K562 (cell line): ENCODE measurements around the gene DHX32. TPM values are rescaled to one million over a fixed set of nuclear protein-coding genes. Genes with fewer than 3 reads are reported as not detected.

Experiments
- ATAC-seq: fragments of 200-7000 bp; cut with Tn5 transposase; 3 replicates; pipeline ENCODE4 v1.9.1; 2020; ENCODE audit warnings: moderate library complexity
- BruUV-seq: library from RNA; stranded (reverse); fragments of 400-500 nt; replicated peaks from 2 replicates; lab custom pipeline; 2021; lab: Mats Ljungman, UMichigan
- CTCF ChIA-PET: fragments of 300-600 bp; formaldehyde crosslinking; extraction: SDS; loops from one replicate; lab custom pipeline; 2021; ENCODE audit warnings: low intra/inter-chr PET ratio; lab: Yijun Ruan, JAX
- POLR2A ChIA-PET: fragments of 300-600, 350-650 bp; sonication (Branson Sonifier 250); formaldehyde crosslinking; extraction: SDS; loops from one replicate; lab custom pipeline; 2021; ENCODE audit warnings: antibody characterized with exemption, inconsistent platforms; lab: Yijun Ruan, JAX
- DNase-seq, 4 experiments: peaks; one replicate each; pipeline versions ENCODE4 v3.0.0 to v3.0.0-alpha.2; 2011 to 2018; ENCODE audit warnings: low spot score in 3 of 4, mixed read lengths in 3 of 4; ENCODE audit errors: extremely low read depth in 1 of 4
- FAIRE-seq: peaks from 2 replicates; lab custom pipeline; 2011; peaks lifted over from hg19 to GRCh38; lab: Jason Lieb, UNC
- H2AFZ ChIP-seq: 2 replicates; pipeline ENCODE4 v1.6.0; 2011; ENCODE audit warnings: low read depth, low read length, control low read depth, inconsistent platforms
- H3K27ac ChIP-seq: fragments of 200-600 bp; 3 replicates; pipeline ENCODE4 v1.8.0; 2011; ENCODE audit warnings: low read depth, mild to moderate bottlenecking, control low read depth, inconsistent platforms, low read length, moderate library complexity, mixed read lengths; ENCODE audit errors: extremely low read depth
- H3K27me3 ChIP-seq, 2 experiments: fragments of 300-600 bp in 1 of 2; 2 replicates in 1 of 2; 3 replicates in 1 of 2; pipeline versions ENCODE4 v1.6.0 to v1.8.0; 2011; ENCODE audit warnings: inconsistent platforms in 2 of 2, low read length in 2 of 2, mild to moderate bottlenecking in 1 of 2, mixed read lengths in 1 of 2, moderate library complexity in 1 of 2; ENCODE audit not compliant: control insufficient read depth in 2 of 2, insufficient read depth in 2 of 2
- H3K36me3 ChIP-seq: fragments of 300-600 bp; 3 replicates; pipeline ENCODE4 v1.8.0; 2011; ENCODE audit warnings: mild to moderate bottlenecking, low read length, inconsistent platforms; ENCODE audit not compliant: control insufficient read depth, insufficient read depth
- H3K4me1 ChIP-seq, 2 experiments: fragments of 200-600 bp in 1 of 2; replicated peaks in 1 of 2; 2 replicates in 1 of 2; 3 replicates in 1 of 2; pipeline versions ENCODE4 v1.5.1 to v1.8.0; 2011; ENCODE audit warnings: inconsistent platforms in 2 of 2, low read length in 2 of 2, mild to moderate bottlenecking in 1 of 2, mixed read lengths in 1 of 2, moderate library complexity in 1 of 2; ENCODE audit not compliant: control insufficient read depth in 2 of 2, insufficient read depth in 2 of 2
- H3K4me2 ChIP-seq: 2 replicates; pipeline ENCODE4 v1.6.1; 2011; ENCODE audit warnings: low read length, control low read depth, inconsistent platforms, mixed read lengths; ENCODE audit not compliant: insufficient read depth
- H3K4me3 ChIP-seq: fragments of 200-600 bp; sonication (generic), shearing (Covaris generic); 2 replicates; pipeline ENCODE4 v1.5.1; 2016; ENCODE audit warnings: control low read depth, inconsistent platforms
- H3K79me2 ChIP-seq: fragments of 200-600 bp; 3 replicates; pipeline ENCODE4 v1.8.0; 2011; ENCODE audit warnings: low read length, inconsistent platforms; ENCODE audit not compliant: control insufficient read depth, insufficient read depth
- H3K9ac ChIP-seq, 2 experiments: 2 replicates each; pipeline versions ENCODE4 v1.6.0 to v1.6.1; 2011; ENCODE audit warnings: low read depth in 2 of 2, low read length in 2 of 2, control low read depth in 1 of 2, inconsistent platforms in 1 of 2, mild to moderate bottlenecking in 1 of 2, mixed read lengths in 1 of 2; ENCODE audit not compliant: insufficient read depth in 1 of 2
- H3K9me1 ChIP-seq: one replicate; pipeline ENCODE4 v1.6.0; 2011; ENCODE audit warnings: inconsistent platforms, mild to moderate bottlenecking, low read length, moderate library complexity; ENCODE audit not compliant: control insufficient read depth, insufficient read depth
- H3K9me3 ChIP-seq: replicated peaks from 2 replicates; pipeline ENCODE4 v1.5.1; 2011; ENCODE audit warnings: low read depth, low read length, inconsistent platforms; ENCODE audit not compliant: control insufficient read depth, insufficient read depth
- H4K20me1 ChIP-seq: replicated peaks from 2 replicates; pipeline ENCODE4 v1.6.1; 2011; ENCODE audit warnings: low read length, inconsistent platforms, mixed read lengths; ENCODE audit not compliant: control insufficient read depth, insufficient read depth
- CREBBP ChIP-seq: IDR thresholded peaks from one replicate; pipeline ENCODE4 v1.6.1; 2012; ENCODE audit warnings: low read depth, mild to moderate bottlenecking, control low read depth, inconsistent platforms, low read length
- EGR1 ChIP-seq: fragments of 450-650 bp; conservative IDR thresholded peaks from 2 replicates; pipeline ENCODE4 v1.6.1; 2017; ENCODE audit warnings: mild to moderate bottlenecking
- EHMT2 ChIP-seq: fragments of 450-650 bp; IDR thresholded peaks from 2 replicates; pipeline ENCODE4 v1.6.1; 2018; ENCODE audit warnings: antibody characterized with exemption
- FOXA3 ChIP-seq, 2 experiments: fragments of 450-650 bp in 1 of 2; sonication (generic) in 1 of 2; formaldehyde crosslinking; IDR thresholded peaks in 1 of 2; conservative IDR thresholded peaks in 1 of 2; 2 replicates each; pipeline versions ENCODE4 v1.4.0 to v1.8.0; 2020 to 2022; ENCODE audit warnings: mild to moderate bottlenecking in 2 of 2, missing genetic modification reagents in 1 of 2
- ILF3 ChIP-seq: fragments of 450-650 bp; IDR thresholded peaks from 2 replicates; pipeline ENCODE4 v1.6.1; 2018; ENCODE audit warnings: antibody characterized with exemption, mild to moderate bottlenecking, moderate library complexity, borderline replicate concordance
- KLF6 ChIP-seq: fragments of 250-450 bp; sonication (Bioruptor Pico); IDR thresholded peaks from 2 replicates; pipeline ENCODE4 v1.4.0; 2020; ENCODE audit warnings: mild to moderate bottlenecking, moderate library complexity, borderline replicate concordance
- MCM2 ChIP-seq: fragments of 450-650 bp; IDR thresholded peaks from 2 replicates; pipeline ENCODE4 v1.6.1; 2017; ENCODE audit warnings: low read depth, mild to moderate bottlenecking
- NFIC ChIP-seq: fragments of 450-650 bp; IDR thresholded peaks from 2 replicates; pipeline ENCODE4 v1.6.1; 2017; ENCODE audit warnings: mild to moderate bottlenecking, inconsistent platforms
- PYGO2 ChIP-seq: fragments of 450-650 bp; IDR thresholded peaks from 2 replicates; pipeline ENCODE4 v1.6.1; 2016; ENCODE audit warnings: mild to moderate bottlenecking, missing genetic modification characterization, moderate library complexity, missing compliant biosample characterization
- SMAD3 ChIP-seq: fragments of 450-650 bp; formaldehyde crosslinking; conservative IDR thresholded peaks from 2 replicates; pipeline ENCODE4 v1.4.0; 2020; ENCODE audit warnings: mild to moderate bottlenecking
- SREBF1 ChIP-seq: fragments of 150-350 bp; IDR thresholded peaks from 2 replicates; pipeline ENCODE4 v1.6.1; 2014; ENCODE audit warnings: antibody characterized with exemption, low read depth, low read length, borderline replicate concordance
- TAL1 ChIP-seq: fragments of 450-650 bp; IDR thresholded peaks from 2 replicates; pipeline ENCODE4 v1.6.1; 2016; ENCODE audit warnings: mild to moderate bottlenecking
- ZNF311 ChIP-seq: fragments of 250-450 bp; sonication (Bioruptor Pico); IDR thresholded peaks from 2 replicates; pipeline ENCODE4 v1.4.0; 2020; ENCODE audit warnings: mild to moderate bottlenecking, moderate library complexity
- WGBS: fragments of 100-300 bp; shearing (Covaris generic); methylation state at CpG from one replicate; pipeline ENCODE4 v1.1.6; 2016; ENCODE audit warnings: low coverage, mixed read lengths; ENCODE audit not compliant: insufficient coverage; ENCODE audit errors: missing lambda C conversion rate; 5-methylcytosine and 5-hydroxymethylcytosine counted together
- in situ Hi-C: fragments of 300-500 bp; cut with MboI; formaldehyde crosslinking; loops from 4 replicates; pipeline ENCODE4 v1.15.0; 2018; ENCODE audit warnings: inconsistent platforms, mixed read lengths
- intact Hi-C: fragments of 100-400 bp; cut with micrococcal nuclease; formaldehyde crosslinking; loops from 2 replicates; pipeline ENCODE4 v1.14.2; 2022
- polyA plus RNA-seq, 8 experiments: library from polyadenylated mRNA; depleted of rRNA in 4 of 8; stranded (reverse) in 5 of 8; unstranded in 3 of 8; fragments of >200 nt; fragmentation: Nextera tagmentation in 2 of 8; fragmentation: Illumina TruSeq in 1 of 8; extraction: Ambion mirVana in 2 of 8; extraction: Trizol in 1 of 8; gene quantifications; 2 replicates each; pipeline versions ENCODE4 v1.2.1 to v1.2.3, GENCODE V29; 2011 to 2014; ENCODE audit warnings: inconsistent platforms in 1 of 8, missing spikeins in 1 of 8
- total RNA-seq, 7 experiments: library from RNA; depleted of rRNA in 6 of 7; stranded (reverse); fragments of >200 nt in 6 of 7; fragmentation: Illumina TruSeq in 2 of 7; extraction: Trizol in 2 of 7; gene quantifications; 2 replicates each; pipeline versions ENCODE4 v1.2.1 to v1.2.3, GENCODE V29; 2011 to 2021; ENCODE audit warnings: low replicate concordance in 1 of 7
- TF ChIP-seq, protein P1 (sequence below): sonication (generic); formaldehyde crosslinking; IDR thresholded peaks from 2 replicates; pipeline ENCODE4 v1.8.0; 2023; ENCODE audit warnings: mild to moderate bottlenecking, missing genetic modification reagents
- TF ChIP-seq, protein P2 (sequence below): fragments of 150-350 bp; conservative IDR thresholded peaks from 2 replicates; pipeline ENCODE4 v1.6.1; 2014; ENCODE audit warnings: low read length

The DHX32 gene
- total and polyA plus RNA-seq, 9 of the 15 experiments (the other 6 are each of a cell fraction or from before 2014, with no cell fraction given): 5.8 to 23.5 (median 17.5) TPM

DNA sequence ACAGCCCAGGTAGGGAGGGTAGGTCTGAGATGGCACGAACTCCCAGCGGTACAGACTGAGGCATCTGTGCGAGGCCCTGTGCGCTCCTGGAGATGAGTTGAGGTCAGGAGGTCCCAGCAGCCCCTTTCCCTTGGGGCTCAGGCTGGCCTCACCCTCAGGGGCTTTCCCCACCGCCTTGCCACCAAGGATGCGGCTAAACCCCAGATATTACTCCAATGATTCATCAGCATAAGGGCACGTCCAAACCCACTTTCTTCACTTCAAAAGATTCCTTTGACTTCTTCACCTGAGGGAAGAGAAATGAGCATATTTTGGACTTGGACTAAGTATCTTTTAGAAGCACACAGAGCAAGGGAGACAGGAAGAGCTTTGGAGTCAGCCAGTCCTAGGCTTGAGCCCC is 78.4 kb downstream of the DHX32 start:
- no peak for ATAC-seq
- Histone ChIP-seq H2AFZ (no peak overlapping the region), H3K36me3 (peaks cover 20% of the 10 kb centered on the region; the same call in 2 of the 3 replicates), H3K4me2 (no peak overlapping the region), H3K9me3 (no peaks in the 10 kb centered on the region)
- intact Hi-C loops: no loop called here
- WGBS: 93% methylated on average over 7 of the region's 7 CpGs
- TF ChIP-seq, protein P1, sequence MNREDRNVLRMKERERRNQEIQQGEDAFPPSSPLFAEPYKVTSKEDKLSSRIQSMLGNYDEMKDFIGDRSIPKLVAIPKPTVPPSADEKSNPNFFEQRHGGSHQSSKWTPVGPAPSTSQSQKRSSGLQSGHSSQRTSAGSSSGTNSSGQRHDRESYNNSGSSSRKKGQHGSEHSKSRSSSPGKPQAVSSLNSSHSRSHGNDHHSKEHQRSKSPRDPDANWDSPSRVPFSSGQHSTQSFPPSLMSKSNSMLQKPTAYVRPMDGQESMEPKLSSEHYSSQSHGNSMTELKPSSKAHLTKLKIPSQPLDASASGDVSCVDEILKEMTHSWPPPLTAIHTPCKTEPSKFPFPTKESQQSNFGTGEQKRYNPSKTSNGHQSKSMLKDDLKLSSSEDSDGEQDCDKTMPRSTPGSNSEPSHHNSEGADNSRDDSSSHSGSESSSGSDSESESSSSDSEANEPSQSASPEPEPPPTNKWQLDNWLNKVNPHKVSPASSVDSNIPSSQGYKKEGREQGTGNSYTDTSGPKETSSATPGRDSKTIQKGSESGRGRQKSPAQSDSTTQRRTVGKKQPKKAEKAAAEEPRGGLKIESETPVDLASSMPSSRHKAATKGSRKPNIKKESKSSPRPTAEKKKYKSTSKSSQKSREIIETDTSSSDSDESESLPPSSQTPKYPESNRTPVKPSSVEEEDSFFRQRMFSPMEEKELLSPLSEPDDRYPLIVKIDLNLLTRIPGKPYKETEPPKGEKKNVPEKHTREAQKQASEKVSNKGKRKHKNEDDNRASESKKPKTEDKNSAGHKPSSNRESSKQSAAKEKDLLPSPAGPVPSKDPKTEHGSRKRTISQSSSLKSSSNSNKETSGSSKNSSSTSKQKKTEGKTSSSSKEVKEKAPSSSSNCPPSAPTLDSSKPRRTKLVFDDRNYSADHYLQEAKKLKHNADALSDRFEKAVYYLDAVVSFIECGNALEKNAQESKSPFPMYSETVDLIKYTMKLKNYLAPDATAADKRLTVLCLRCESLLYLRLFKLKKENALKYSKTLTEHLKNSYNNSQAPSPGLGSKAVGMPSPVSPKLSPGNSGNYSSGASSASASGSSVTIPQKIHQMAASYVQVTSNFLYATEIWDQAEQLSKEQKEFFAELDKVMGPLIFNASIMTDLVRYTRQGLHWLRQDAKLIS (CRISPR knock-in tag): no peak
- TF ChIP-seq PYGO2 (tag): no peak
- TF ChIP-seq CREBBP: no peak
- TF ChIP-seq SREBF1: no peak
- TF ChIP-seq ILF3: no peak
- TF ChIP-seq, protein P2, sequence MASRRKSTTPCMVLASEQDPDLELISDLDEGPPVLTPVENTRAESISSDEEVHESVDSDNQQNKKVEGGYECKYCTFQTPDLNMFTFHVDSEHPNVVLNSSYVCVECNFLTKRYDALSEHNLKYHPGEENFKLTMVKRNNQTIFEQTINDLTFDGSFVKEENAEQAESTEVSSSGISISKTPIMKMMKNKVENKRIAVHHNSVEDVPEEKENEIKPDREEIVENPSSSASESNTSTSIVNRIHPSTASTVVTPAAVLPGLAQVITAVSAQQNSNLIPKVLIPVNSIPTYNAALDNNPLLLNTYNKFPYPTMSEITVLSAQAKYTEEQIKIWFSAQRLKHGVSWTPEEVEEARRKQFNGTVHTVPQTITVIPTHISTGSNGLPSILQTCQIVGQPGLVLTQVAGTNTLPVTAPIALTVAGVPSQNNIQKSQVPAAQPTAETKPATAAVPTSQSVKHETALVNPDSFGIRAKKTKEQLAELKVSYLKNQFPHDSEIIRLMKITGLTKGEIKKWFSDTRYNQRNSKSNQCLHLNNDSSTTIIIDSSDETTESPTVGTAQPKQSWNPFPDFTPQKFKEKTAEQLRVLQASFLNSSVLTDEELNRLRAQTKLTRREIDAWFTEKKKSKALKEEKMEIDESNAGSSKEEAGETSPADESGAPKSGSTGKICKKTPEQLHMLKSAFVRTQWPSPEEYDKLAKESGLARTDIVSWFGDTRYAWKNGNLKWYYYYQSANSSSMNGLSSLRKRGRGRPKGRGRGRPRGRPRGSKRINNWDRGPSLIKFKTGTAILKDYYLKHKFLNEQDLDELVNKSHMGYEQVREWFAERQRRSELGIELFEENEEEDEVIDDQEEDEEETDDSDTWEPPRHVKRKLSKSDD: no peak
- TF ChIP-seq TAL1: no peak
- TF ChIP-seq SMAD3 (CRISPR knock-in tag): no peak
- no peak for TF ChIP-seq EHMT2
- TF ChIP-seq MCM2: no peak
- TF ChIP-seq EGR1: no peak
- TF ChIP-seq ZNF311 (CRISPR knock-in tag): no peak
- no peak for TF ChIP-seq KLF6 (CRISPR knock-in tag)
- no peak for TF ChIP-seq FOXA3 (CRISPR knock-in tag; conservative IDR thresholded peaks at IDR 0.05 in 1 of 2, IDR thresholded peaks at IDR 0.05 in 1 of 2)
- no peak for TF ChIP-seq NFIC
- TF ChIP-seq, all 486 proteins: peak for 0
- in situ Hi-C loops: no loop called here
- POLR2A ChIA-PET: interaction anchor here (1.3 kb wide), 1 partner anchor 22 kb away, joined by 4 read pairs; no protein-coding TSS in a partner anchor
- Histone ChIP-seq H3K4me3 (no peak overlapping the region), H3K9ac (no peak overlapping the region), H3K4me1 (peaks cover 0 to 4% of the 10 kb centered on the region in 2 experiments; a peak in 2 of 5 replicates), H4K20me1 (no peaks in the 10 kb centered on the region; the same call in 1 of the 2 replicates), H3K27ac (no peak overlapping the region), H3K9me1 (no peaks in the 10 kb centered on the region), H3K27me3 (no peaks in the 10 kb centered on the region), H3K79me2 (no peaks in the 10 kb centered on the region)
- DNase-seq (no peak), FAIRE-seq (no peak)
- BruUV-seq: no TSS peak
- CTCF ChIA-PET: interaction anchor here (0.5 kb wide), 1 partner anchor 664 kb away, joined by 3 read pairs; no protein-coding TSS in a partner anchor
